GM12878 (cell line): ENCODE data around the gene PTK7. TPM values are rescaled to one million over a fixed set of nuclear protein-coding genes. Genes with fewer than 3 reads are reported as not detected.
A peak's percentile ranks its signal among the peaks of the same experiment; 100 is the strongest.

Experiments used
- ATAC-seq: fragments of 200-7000 bp; cut with Tn5 transposase; 3 replicates; pipeline ENCODE4 v1.9.1; 2020; ENCODE audit warnings: mild to moderate bottlenecking, moderate library complexity
- Bru-seq: library from RNA; stranded (reverse); fragments of 400-500 nt; gene quantifications from one replicate; lab custom pipeline; 2021; lab: Mats Ljungman, UMichigan
- BruChase-seq, 2 experiments: library from RNA; stranded (reverse); fragments of 400-500 nt; gene quantifications; one replicate each; lab custom pipeline; 2021; lab: Mats Ljungman, UMichigan
- BruUV-seq: library from RNA; stranded (reverse); fragments of 400-500 nt; replicated peaks from 2 replicates; lab custom pipeline; 2021; lab: Mats Ljungman, UMichigan
- CTCF ChIA-PET: fragments of 300-600 bp; sonication (Branson Sonifier 250); formaldehyde crosslinking; extraction: SDS; loops from one replicate; lab custom pipeline; 2021; ENCODE audit warnings: inconsistent platforms; lab: Yijun Ruan, JAX
- POLR2A ChIA-PET: fragments of 350-600 bp; formaldehyde crosslinking; extraction: SDS; loops from one replicate; lab custom pipeline; 2021; ENCODE audit warnings: inconsistent platforms; lab: Charles Lee
- RAD21 ChIA-PET: fragments of 300-600 bp; sonication (Branson Sonifier 250); formaldehyde crosslinking; loops from one replicate; lab custom pipeline; 2023; ENCODE audit warnings: antibody characterized with exemption; ENCODE audit not compliant: unreplicated experiment; lab: Charles Lee
- SMC1A ChIA-PET: fragments of 300-600 bp; sonication (Branson Sonifier 250); formaldehyde crosslinking; loops from one replicate; lab custom pipeline; 2023; ENCODE audit not compliant: unreplicated experiment, uncharacterized antibody; lab: Charles Lee
- DNase-seq: peaks from one replicate; pipeline ENCODE4 v3.0.0-alpha.2; 2011; ENCODE audit warnings: low read depth, low spot score
- FAIRE-seq: peaks from 3 replicates; lab custom pipeline; 2011; peaks lifted over from hg19 to GRCh38; lab: Jason Lieb, UNC
- H2AFZ ChIP-seq: 2 replicates; pipeline ENCODE4 v1.6.0; 2011; ENCODE audit warnings: low read depth, low read length, control low read depth; ENCODE audit not compliant: control insufficient read depth
- H3K27ac ChIP-seq: 2 replicates; pipeline ENCODE4 v1.5.1; 2011; ENCODE audit warnings: control low read depth; ENCODE audit not compliant: control insufficient read depth, insufficient read depth
- H3K27me3 ChIP-seq, 2 experiments: replicated peaks in 1 of 2; 2 replicates each; pipeline versions ENCODE4 v1.6.0 to v1.6.1; 2011; ENCODE audit warnings: low read length in 1 of 2; ENCODE audit not compliant: control insufficient read depth in 2 of 2, insufficient read depth in 2 of 2
- H3K36me3 ChIP-seq, 2 experiments: 2 replicates each; pipeline ENCODE4 v1.5.1; 2011; ENCODE audit warnings: low read length in 1 of 2; ENCODE audit not compliant: control insufficient read depth in 2 of 2, insufficient read depth in 2 of 2
- H3K4me1 ChIP-seq: 2 replicates; pipeline ENCODE4 v1.6.1; 2011; ENCODE audit warnings: mild to moderate bottlenecking, low read length, moderate library complexity, mixed read lengths; ENCODE audit not compliant: control insufficient read depth, insufficient read depth
- H3K4me2 ChIP-seq: 2 replicates; pipeline ENCODE4 v1.6.0; 2011; ENCODE audit warnings: control low read depth; ENCODE audit not compliant: control insufficient read depth, insufficient read depth
- H3K4me3 ChIP-seq: fragments of 200-600 bp; sonication (generic); 2 replicates; pipeline ENCODE4 v1.5.1; 2016
- H3K79me2 ChIP-seq: 2 replicates; pipeline ENCODE4 v1.6.0; 2011; ENCODE audit warnings: low read length; ENCODE audit not compliant: control insufficient read depth, insufficient read depth
- H3K9ac ChIP-seq: 2 replicates; pipeline ENCODE4 v1.8.0; 2011; ENCODE audit warnings: low read length, control low read depth, mixed read lengths; ENCODE audit not compliant: control insufficient read depth, insufficient read depth
- H3K9me3 ChIP-seq: replicated peaks from 3 replicates; pipeline ENCODE4 v1.5.1; 2011; ENCODE audit warnings: mild to moderate bottlenecking, low read length; ENCODE audit not compliant: control insufficient read depth, insufficient read depth
- H4K20me1 ChIP-seq: 2 replicates; pipeline ENCODE4 v1.6.0; 2011; ENCODE audit not compliant: control insufficient read depth, insufficient read depth
- ATF3 ChIP-seq: IDR thresholded peaks from 2 replicates; pipeline ENCODE4 v1.6.1; 2011; ENCODE audit warnings: low read depth, mild to moderate bottlenecking, low read length, moderate library complexity, borderline replicate concordance; ENCODE audit errors: extremely low read depth
- BRCA1 ChIP-seq: IDR thresholded peaks from 2 replicates; pipeline ENCODE4 v1.6.1; 2011; ENCODE audit warnings: low read depth, low read length, improper control_type of control experiment
- CBFB ChIP-seq: IDR thresholded peaks from 2 replicates; pipeline ENCODE4 v1.6.1; 2016; ENCODE audit warnings: antibody characterized with exemption, low read depth
- ETV6 ChIP-seq, 2 experiments: fragments of 450-650 bp in 1 of 2; IDR thresholded peaks in 1 of 2; conservative IDR thresholded peaks in 1 of 2; 2 replicates each; pipeline ENCODE4 v1.6.1; 2014; ENCODE audit warnings: antibody characterized with exemption in 1 of 2, borderline replicate concordance in 1 of 2, low read depth in 1 of 2, mild to moderate bottlenecking in 1 of 2, moderate library complexity in 1 of 2
- FOS ChIP-seq: IDR thresholded peaks from 3 replicates; pipeline ENCODE4 v1.6.1; 2011; ENCODE audit warnings: borderline replicate concordance; ENCODE audit not compliant: insufficient read length; ENCODE audit errors: extremely low read depth
- FOXK2 ChIP-seq: fragments of 450-650 bp; IDR thresholded peaks from 2 replicates; pipeline ENCODE4 v1.6.1; 2017; ENCODE audit warnings: mild to moderate bottlenecking, moderate library complexity
- HDGF ChIP-seq: fragments of 450-650 bp; IDR thresholded peaks from 2 replicates; pipeline ENCODE4 v1.6.1; 2016; ENCODE audit warnings: antibody characterized with exemption
- IKZF1 ChIP-seq: fragments of 450-650 bp; conservative IDR thresholded peaks from 2 replicates; pipeline ENCODE4 v1.6.1; 2017; ENCODE audit warnings: antibody characterized with exemption, mild to moderate bottlenecking
- MAX ChIP-seq: IDR thresholded peaks from 2 replicates; pipeline ENCODE4 v1.6.1; 2012; ENCODE audit warnings: low read depth, low read length, improper control_type of control experiment
- PBX3 ChIP-seq: IDR thresholded peaks from 2 replicates; pipeline ENCODE4 v1.6.1; 2011; ENCODE audit warnings: mild to moderate bottlenecking, low read depth, low read length, moderate library complexity; ENCODE audit not compliant: insufficient replicate concordance
- POU2F2 ChIP-seq: IDR thresholded peaks from 3 replicates; pipeline ENCODE4 v1.6.1; 2011; ENCODE audit warnings: low read depth, mild to moderate bottlenecking, low read length, borderline replicate concordance
- SIX5 ChIP-seq: IDR thresholded peaks from 2 replicates; pipeline ENCODE4 v1.6.1; 2011; ENCODE audit warnings: mild to moderate bottlenecking, low read depth, low read length, moderate library complexity; ENCODE audit not compliant: severe bottlenecking
- SKIL ChIP-seq: fragments of 450-650 bp; IDR thresholded peaks from 2 replicates; pipeline ENCODE4 v1.6.1; 2017; ENCODE audit warnings: mild to moderate bottlenecking, low read depth, inconsistent platforms; ENCODE audit not compliant: poor library complexity, severe bottlenecking
- ZNF274 ChIP-seq: IDR thresholded peaks from one replicate; pipeline ENCODE4 v1.8.0; 2011; ENCODE audit not compliant: insufficient read length, insufficient read depth
- WGBS: methylation state at CpG from one replicate; pipeline ENCODE4 v1.1.6; 2016; ENCODE audit warnings: low lambda C conversion rate; ENCODE audit not compliant: insufficient replicate concordance, insufficient coverage; ENCODE audit errors: missing lambda C conversion rate; 5-methylcytosine and 5-hydroxymethylcytosine counted together
- in situ Hi-C: fragments of 300-500 bp; cut with MboI; formaldehyde crosslinking; loops from 9 replicates; pipeline ENCODE4 v1.14.3; 2018; ENCODE audit warnings: mixed read lengths
- intact Hi-C: fragments of 100-400 bp; cut with micrococcal nuclease; formaldehyde crosslinking; loops from one replicate; pipeline ENCODE4 v1.14.2; 2022; ENCODE audit not compliant: unreplicated experiment
- long read RNA-seq, 2 experiments: library from polyadenylated mRNA; unstranded; transcript quantifications; one replicate each; pipeline ENCODE4 v2.0.0, GENCODE V29; 2019 to 2020
- polyA minus RNA-seq, 3 experiments: library from RNA; depleted of rRNA, polyadenylated mRNA; stranded (reverse); fragments of >200 nt; gene quantifications; 2 replicates each; pipeline ENCODE4 v1.2.3, GENCODE V29; 2011
- polyA plus RNA-seq, 11 experiments: library from polyadenylated mRNA; depleted of rRNA in 4 of 11; unstranded in 6 of 11; stranded (reverse) in 5 of 11; fragments of >200 nt; fragmentation: Nextera tagmentation in 4 of 11; fragmentation: Illumina TruSeq in 1 of 11; extraction: Ambion mirVana in 4 of 11; extraction: Trizol in 1 of 11; gene quantifications; 1 replicate in 1 of 11; 2 replicates in 10 of 11; pipeline versions ENCODE4 v1.2.1 to v1.2.3, GENCODE V29; 2011 to 2016; ENCODE audit warnings: inconsistent platforms in 2 of 11, missing spikeins in 2 of 11, low read depth in 1 of 11
- total RNA-seq, 4 experiments: library from RNA; depleted of rRNA in 3 of 4; stranded (reverse); fragments of >200 nt in 3 of 4; fragmentation: Illumina TruSeq in 1 of 4; extraction: Trizol in 1 of 4; gene quantifications; 2 replicates each; pipeline versions ENCODE4 v1.2.1 to v1.2.3, GENCODE V29; 2013 to 2021

Gene PTK7
- 20.8 and 24.5 TPM in 2 replicates for total RNA-seq (2013; cell fraction: nucleolus; rRNA removed)
- total RNA-seq (2014; rRNA removed) (3.3 and 4.1 TPM in 2 replicates), total RNA-seq (2014; rRNA removed; fragmentation: Illumina TruSeq; extraction: Trizol) (2.1 and 2.7 TPM in 2 replicates), total RNA-seq (2021) (6.2 TPM in 2 replicates), polyA plus RNA-seq (2011; rRNA removed) (10.7 and 14.4 TPM in 2 replicates), polyA plus RNA-seq (2014; fragmentation: Illumina TruSeq; extraction: Trizol) (2.4 TPM in 2 replicates), polyA plus RNA-seq (2014; fragmentation: Nextera tagmentation; extraction: Ambion mirVana) (under 1 TPM in 1 of 2 experiments, not detected in 1; 0.18 TPM), polyA plus RNA-seq (2014; rRNA removed) (5.4 and 6.4 TPM in 2 replicates), polyA plus RNA-seq (2016; fragmentation: Nextera tagmentation; extraction: Ambion mirVana) (1 to 10 TPM; 3.2 to 5.0 TPM), polyA minus RNA-seq (2011; rRNA and poly(A)+ RNA removed) (16.1 and 27.0 TPM in 2 replicates), Bru-seq, nascent RNA (percentile 40 among the genes with signal in this experiment), BruChase-seq, experiment 1, labeled RNA remaining after a 6-hour chase (percentile 44 among the genes with signal in this experiment), BruChase-seq, experiment 2, labeled RNA remaining after a 2-hour chase (percentile 37 among the genes with signal in this experiment)
- 1.3 TPM for polyA plus RNA-seq (2011; ENCODE audit: low read depth)
- polyA plus RNA-seq (2011; cell fraction: cytosol; rRNA removed) = 14.6 and 18.5 TPM in 2 replicates
- 67.6 and 95.6 TPM in 2 replicates for polyA plus RNA-seq (2011; cell fraction: nucleus; rRNA removed)
- 2.8 and 3.7 TPM in 2 replicates for polyA plus RNA-seq (2012)
- 8.3 and 12.3 TPM in 2 replicates for polyA minus RNA-seq (2011; cell fraction: cytosol; rRNA and poly(A)+ RNA removed)
- polyA minus RNA-seq (2011; cell fraction: nucleus; rRNA and poly(A)+ RNA removed) = 16.9 and 25.0 TPM in 2 replicates
- long read RNA-seq, experiment 1, full-length matches to known transcripts = 5 of 5 reads
- long read RNA-seq, experiment 1, partial matches to known transcripts = 0 of 5 reads
- long read RNA-seq, experiment 1, other reads (novel, unspliced or antisense) = 0 of 5 reads
- long read RNA-seq, experiment 2, partial matches to known transcripts = 0 of 2 reads
- long read RNA-seq, experiment 2, other reads (novel, unspliced or antisense) = 1 of 2 reads

- H3K9ac ChIP-seq = no peak within 1 kb of the TSS
- TF ChIP-seq BRCA1 = no peak
- no peak for TF ChIP-seq PBX3
- TF ChIP-seq FOXK2 = no peak
- TF ChIP-seq ETV6 (conservative IDR thresholded peaks at IDR 0.05 in 1 of 2, IDR thresholded peaks at IDR 0.05 in 1 of 2; ENCODE audit: borderline replicate concordance in 1 of 2, low read depth in 1 of 2) = no peak
- no peak for TF ChIP-seq HDGF
- TF ChIP-seq IKZF1 = no peak
- TF ChIP-seq POU2F2 = no peak
- TF ChIP-seq FOS = no peak
- no peak for TF ChIP-seq SKIL
- TF ChIP-seq ATF3 = no peak
- TF ChIP-seq SIX5 = no peak
- no peak for TF ChIP-seq CBFB
- no peak for TF ChIP-seq MAX
- no peak for TF ChIP-seq ZNF274
Measured at GRCh38 chr6:43075670-43076463, at the start of gene PTK7. PTK7 (plus strand) TSS chr6:43076314; CDS start chr6:43076489, 175 bp downstream.

More at GRCh38 chr6:43075670-43076463, at the start of gene PTK7:
- ChIA-PET POLR2A (interaction anchor here (0.5 kb wide), 1 partner anchor 10 kb away, joined by 5 read pairs; no protein-coding TSS in a partner anchor), CTCF (no interaction called here), RAD21 (interaction anchor here (0.8 kb wide), 1 partner anchor 27 kb away, joined by 3 read pairs; no protein-coding TSS in a partner anchor), SMC1A (interaction anchor here (0.6 kb wide), 1 partner anchor 26 kb away, joined by 3 read pairs; no protein-coding TSS in a partner anchor)
- Histone ChIP-seq H3K79me2 (no peaks in the 10 kb centered on the region), H3K4me2 (peak within 1 kb of the TSS; percentile 69), H3K27ac (no peak within 1 kb of the TSS), H3K27me3 (peaks cover 8 to 12% of the 10 kb centered on the region in 2 experiments; a peak in 3 of 4 replicates), H3K9me3 (no peaks in the 10 kb centered on the region), H3K4me1 (peaks cover 7% of the 10 kb centered on the region; the same call in 1 of the 2 replicates), H2AFZ (peak within 1 kb of the TSS; percentile 33), H3K4me3 (peak within 1 kb of the TSS; percentile 52), H4K20me1 (no peaks in the 10 kb centered on the region), H3K36me3 (no peaks in the 10 kb centered on the region)
- peak; percentile 73 for ATAC-seq
- in situ Hi-C loops (no loop called here), intact Hi-C loops (no loop called here)
- BruUV-seq = no TSS peak
- DNase-seq = no peak
- no peak for FAIRE-seq
- WGBS = 10% methylated on average over 47 of the region's 60 CpGs
